A549 (cell line): ENCODE data around the gene RORC. TPM values are rescaled to one million over a fixed set of nuclear protein-coding genes. Genes with fewer than 3 reads are reported as not detected.

Experiments
- ATAC-seq, 2 experiments: fragments of 200-7000 bp in 1 of 2; fragments of >200 bp in 1 of 2; cut with Nextera tagmentation in 1 of 2; cut with Tn5 transposase in 1 of 2; 3 replicates each; pipeline versions ENCODE4 v1.8.0 to v1.9.1; 2018 to 2020; ENCODE audit warnings: mild to moderate bottlenecking in 1 of 2, moderate library complexity in 1 of 2
- CTCF ChIA-PET: fragments of 300-600 bp; sonication (Branson Sonifier 250); formaldehyde crosslinking; extraction: SDS; loops from one replicate; lab custom pipeline; 2021; ENCODE audit warnings: antibody characterized with exemption, inconsistent platforms; lab: Yijun Ruan, JAX
- POLR2A ChIA-PET: fragments of 350-600 bp; formaldehyde crosslinking; extraction: SDS; loops from one replicate; lab custom pipeline; 2021; ENCODE audit warnings: antibody characterized with exemption, inconsistent platforms; lab: Yijun Ruan, JAX
- DNase-seq, 2 experiments: peaks; one replicate each; pipeline versions ENCODE4 v3.0.0 to v3.0.0-alpha.2; 2011 to 2016; ENCODE audit warnings: low read depth in 1 of 2, low spot score in 1 of 2
- FAIRE-seq: peaks from 2 replicates; lab custom pipeline; 2011; peaks lifted over from hg19 to GRCh38; lab: Jason Lieb, UNC
- H3K27ac ChIP-seq, 2 experiments: fragments of >200 bp; sonication (Bioruptor Twin); formaldehyde crosslinking; 3 replicates each; pipeline ENCODE4 v1.5.1; 2016 to 2017
- H3K4me1 ChIP-seq: fragments of >200 bp; sonication (Bioruptor Twin); formaldehyde crosslinking; 3 replicates; pipeline ENCODE4 v1.6.1; 2016
- H3K4me2 ChIP-seq: fragments of >200 bp; sonication (Bioruptor Twin); formaldehyde crosslinking; 3 replicates; pipeline ENCODE4 v1.6.1; 2016
- H3K4me3 ChIP-seq: fragments of >200 bp; sonication (Bioruptor Twin); formaldehyde crosslinking; 3 replicates; pipeline ENCODE4 v1.5.1; 2016
- H3K9me3 ChIP-seq: fragments of >200 bp; sonication (Bioruptor Twin); formaldehyde crosslinking; 3 replicates; pipeline ENCODE4 v1.6.1; 2016
- BCL3 ChIP-seq: fragments of >200 bp; sonication (Bioruptor Twin); formaldehyde crosslinking; IDR thresholded peaks from 3 replicates; pipeline ENCODE4 v1.6.1; 2016
- FOSB ChIP-seq: fragments of 250-450 bp; sonication (Bioruptor Pico); IDR thresholded peaks from 2 replicates; pipeline ENCODE4 v1.5.0; 2020; ENCODE audit warnings: mild to moderate bottlenecking, moderate library complexity
- HDAC2 ChIP-seq: fragments of 200-600 bp; sonication (generic); IDR thresholded peaks from 2 replicates; pipeline ENCODE4 v1.6.1; 2016
- JUNB ChIP-seq: fragments of >200 bp; sonication (Bioruptor Twin); formaldehyde crosslinking; IDR thresholded peaks from 2 replicates; pipeline ENCODE4 v1.6.1; 2016
- KDM1A ChIP-seq: fragments of 200-600 bp; sonication (generic); IDR thresholded peaks from 2 replicates; pipeline ENCODE4 v1.6.1; 2016; ENCODE audit warnings: low read depth, mild to moderate bottlenecking
- MYC ChIP-seq: IDR thresholded peaks from 2 replicates; pipeline ENCODE4 v1.6.1; 2012; ENCODE audit warnings: mild to moderate bottlenecking, inconsistent platforms, low read length, improper control_type of control experiment, borderline replicate concordance
- NFE2L2 ChIP-seq: fragments of 150-350 bp; conservative IDR thresholded peaks from 2 replicates; pipeline ENCODE4 v1.6.1; 2014; ENCODE audit warnings: low read length
- NPAS2 ChIP-seq: fragments of 250-450 bp; sonication (Bioruptor Pico); IDR thresholded peaks from 2 replicates; pipeline ENCODE4 v1.8.0; 2022; ENCODE audit warnings: mild to moderate bottlenecking, moderate library complexity, borderline replicate concordance
- NR3C1 ChIP-seq: fragments of >200 bp; sonication (Bioruptor Twin); formaldehyde crosslinking; IDR thresholded peaks from 3 replicates; pipeline ENCODE4 v1.6.1; 2017
- PHF8 ChIP-seq: fragments of 200-600 bp; sonication (generic); IDR thresholded peaks from 2 replicates; pipeline ENCODE4 v1.6.1; 2016; ENCODE audit warnings: low read depth, mild to moderate bottlenecking, antibody characterized with exemption, moderate library complexity, borderline replicate concordance
- RCOR1 ChIP-seq: fragments of 150-350 bp; IDR thresholded peaks from 2 replicates; pipeline ENCODE4 v1.6.1; 2014; ENCODE audit warnings: antibody characterized with exemption, low read length, low read depth
- RFX5 ChIP-seq: fragments of 450-650 bp; IDR thresholded peaks from 2 replicates; pipeline ENCODE4 v1.7.1; 2014; ENCODE audit warnings: antibody characterized with exemption, mild to moderate bottlenecking, moderate library complexity
- RNF2 ChIP-seq: fragments of 200-600 bp; sonication (generic); IDR thresholded peaks from 2 replicates; pipeline ENCODE4 v1.6.1; 2016; ENCODE audit warnings: low read depth, mild to moderate bottlenecking, antibody characterized with exemption, moderate library complexity, borderline replicate concordance
- TFCP2L1 ChIP-seq: fragments of 250-450 bp; sonication (Bioruptor Pico); IDR thresholded peaks from 2 replicates; pipeline ENCODE4 v1.5.0; 2021; ENCODE audit warnings: mild to moderate bottlenecking
- TP53 ChIP-seq: fragments of 250-450 bp; sonication (Bioruptor Pico); IDR thresholded peaks from 2 replicates; pipeline ENCODE4 v1.5.0; 2021; ENCODE audit warnings: mild to moderate bottlenecking, moderate library complexity
- ZFP36 ChIP-seq: fragments of 450-650 bp; IDR thresholded peaks from 2 replicates; pipeline ENCODE4 v1.6.1; 2014; ENCODE audit warnings: borderline replicate concordance; ENCODE audit not compliant: partially characterized antibody
- ZSCAN20 ChIP-seq: fragments of 250-450 bp; sonication (Bioruptor Pico); IDR thresholded peaks from 2 replicates; pipeline ENCODE4 v1.8.0; 2022; ENCODE audit warnings: mild to moderate bottlenecking, moderate library complexity
- WGBS: methylation state at CpG from one replicate; pipeline ENCODE4 v1.1.6; 2017; ENCODE audit errors: missing lambda C conversion rate; 5-methylcytosine and 5-hydroxymethylcytosine counted together
- polyA plus RNA-seq, 4 experiments: library from polyadenylated mRNA; depleted of rRNA in 3 of 4; stranded (reverse); fragments of >200 nt; fragmentation: RNase III in 1 of 4; extraction: RNeasy Plus Mini Kit Qiagen cat#74134 plus additional on column Dnase treatment in 1 of 4; gene quantifications; 2 replicates in 3 of 4; 3 replicates in 1 of 4; pipeline ENCODE4 v1.2.3, GENCODE V29; 2011 to 2017

Gene RORC
- polyA plus RNA-seq, 2 of the 4 experiments (the other 2 are of a cell fraction) = 0.06 to 0.25 TPM

- TF ChIP-seq TFCP2L1 (CRISPR knock-in tag) (no peak), KDM1A (no peak), TP53 (CRISPR knock-in tag) (no peak), PHF8 (no peak), RCOR1 (no peak), NR3C1 (no peak), MYC (no peak), NPAS2 (CRISPR knock-in tag) (no peak), FOSB (no peak)
Observed at GRCh38 chr1:151847867-151848596, 16.4 kb upstream of the RORC start (continued).

GRCh38 chr1:151846686-151847237, 15.2 kb upstream of the RORC start:
- FAIRE-seq (no peak), ATAC-seq (no peak), DNase-seq (no peak)
- peaks cover 11% of the 10 kb centered on the region; the same call in 2 of the 3 replicates for H3K4me1 ChIP-seq
- TF ChIP-seq RNF2 = no peak
- TF ChIP-seq NFE2L2 = no peak
- no peak for TF ChIP-seq BCL3
- no peak for TF ChIP-seq ZSCAN20
- no peak for TF ChIP-seq HDAC2
- no peak for TF ChIP-seq TP53 (CRISPR knock-in tag)
- TF ChIP-seq ZFP36 = no peak
- TF ChIP-seq NPAS2 (CRISPR knock-in tag) = no peak
- WGBS = 77% methylated on average over 8 of the region's 8 CpGs
- peak overlapping the region; percentile 14; the same call in 1 of the 3 replicates for H3K4me2 ChIP-seq
- POLR2A ChIA-PET = interaction anchor here (0.6 kb wide), 1 partner anchor 1480 kb away, joined by 3 read pairs; no protein-coding TSS in a partner anchor
- no peak overlapping the region for H3K27ac ChIP-seq
- H3K9me3 ChIP-seq = no peaks in the 10 kb centered on the region
- no peak overlapping the region for H3K4me3 ChIP-seq
- CTCF ChIA-PET = interaction anchor here (0.9 to 6.5 kb wide), 7 partner anchors 9 to 313 kb away, joined by 3 to 51 read pairs (median 3); no protein-coding TSS in a partner anchor

GRCh38 chr1:151846062-151846568, 14.5 kb upstream of the RORC start:
- POLR2A ChIA-PET = interaction anchor here (0.6 kb wide), 1 partner anchor 1481 kb away, joined by 3 read pairs; no protein-coding TSS in a partner anchor
- H3K4me2 ChIP-seq = peak overlapping the region; percentile 14; the same call in 1 of the 3 replicates
- H3K9me3 ChIP-seq = no peaks in the 10 kb centered on the region
- WGBS = 37% methylated on average over 6 of the region's 6 CpGs
- no peak overlapping the region for H3K4me3 ChIP-seq
- no peak for TF ChIP-seq RFX5
- TF ChIP-seq JUNB = no peak
- TF ChIP-seq BCL3 = no peak
- FAIRE-seq (no peak), ATAC-seq (peak; percentile 65 to 82), DNase-seq (peak; percentile 47 to 58)
- CTCF ChIA-PET = interaction anchor here (0.5 to 6.5 kb wide), 8 partner anchors 9 to 649 kb away, joined by 3 to 51 read pairs (median 4); no protein-coding TSS in a partner anchor
- H3K4me1 ChIP-seq = peaks cover 11% of the 10 kb centered on the region; the same call in 2 of the 3 replicates
- peak overlapping the region in 1 of 2 experiments; percentile 25; a peak in 1 of 6 replicates for H3K27ac ChIP-seq
